EL (cell line): ENCODE data around the gene SLC2A4RG.

Experiments used
- DNase-seq: peaks from one replicate; pipeline ENCODE4 v3.0.0-alpha.2; 2016

SLC2A4RG gene

DNA sequence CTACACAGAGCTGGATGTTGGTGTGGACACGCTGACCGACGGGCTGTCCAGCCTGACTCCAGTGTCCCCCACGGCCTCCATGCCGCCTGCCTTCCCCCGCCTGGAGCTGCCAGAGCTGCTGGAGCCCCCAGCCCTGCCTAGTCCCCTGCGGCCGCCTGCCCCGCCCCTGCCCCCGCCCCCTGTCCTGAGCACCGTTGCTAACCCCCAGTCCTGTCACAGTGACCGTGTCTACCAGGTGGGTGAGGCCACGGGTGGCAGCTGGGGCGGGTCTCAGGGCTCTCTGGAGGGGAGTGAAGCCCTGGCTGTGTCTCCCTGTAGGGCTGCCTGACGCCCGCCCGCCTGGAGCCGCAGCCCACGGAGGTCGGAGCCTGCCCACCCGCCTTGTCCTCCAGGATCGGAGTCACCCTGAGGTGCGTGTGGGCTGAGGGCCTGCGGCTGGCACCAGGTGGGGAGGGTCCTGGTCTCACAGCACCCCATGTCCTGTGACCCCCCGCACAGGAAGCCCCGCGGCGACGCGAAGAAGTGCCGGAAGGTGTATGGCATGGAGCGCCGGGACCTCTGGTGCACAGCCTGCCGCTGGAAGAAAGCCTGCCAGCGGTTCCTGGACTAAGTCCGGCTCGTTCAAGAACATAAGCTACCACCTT is 2.9 kb downstream of the SLC2A4RG start:
- DNase-seq: no peak

DNA sequence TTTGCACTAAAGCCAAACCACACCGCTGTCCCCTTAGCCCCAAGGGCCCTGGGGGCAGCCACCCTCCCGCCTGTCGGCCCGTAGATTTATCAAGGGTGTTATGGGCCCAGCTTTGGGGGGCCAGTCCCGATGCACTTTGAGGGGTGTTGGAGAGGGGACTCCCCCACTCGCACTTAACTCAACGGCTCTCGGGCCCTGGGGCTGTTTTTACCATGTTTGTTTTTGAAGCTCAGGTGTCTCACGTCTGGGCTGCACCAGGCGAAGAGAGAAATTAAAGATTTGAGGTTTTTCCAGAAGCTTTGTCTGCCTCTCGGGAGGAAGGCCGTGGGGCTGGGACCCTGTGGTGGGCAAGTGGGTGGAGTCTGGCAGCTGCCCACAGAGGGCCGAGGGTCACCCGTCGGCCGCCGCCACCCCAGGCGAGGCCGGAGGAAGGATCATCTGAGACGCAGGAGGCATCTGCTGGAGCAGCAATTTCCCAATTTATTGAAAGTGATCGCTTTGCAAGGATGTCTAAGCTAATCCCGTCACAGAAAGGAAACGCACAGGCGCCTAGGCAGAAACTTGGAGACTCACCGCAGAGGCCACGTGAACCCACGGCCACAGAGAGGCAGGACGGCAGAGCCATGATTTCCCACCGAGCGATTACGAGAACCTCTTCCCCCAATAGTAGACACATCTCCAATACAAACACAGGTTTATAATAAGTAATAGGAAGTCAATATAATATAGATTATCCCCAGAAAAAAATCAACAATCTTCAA is 3.8 kb downstream of the SLC2A4RG start:
- no peak for DNase-seq

DNA sequence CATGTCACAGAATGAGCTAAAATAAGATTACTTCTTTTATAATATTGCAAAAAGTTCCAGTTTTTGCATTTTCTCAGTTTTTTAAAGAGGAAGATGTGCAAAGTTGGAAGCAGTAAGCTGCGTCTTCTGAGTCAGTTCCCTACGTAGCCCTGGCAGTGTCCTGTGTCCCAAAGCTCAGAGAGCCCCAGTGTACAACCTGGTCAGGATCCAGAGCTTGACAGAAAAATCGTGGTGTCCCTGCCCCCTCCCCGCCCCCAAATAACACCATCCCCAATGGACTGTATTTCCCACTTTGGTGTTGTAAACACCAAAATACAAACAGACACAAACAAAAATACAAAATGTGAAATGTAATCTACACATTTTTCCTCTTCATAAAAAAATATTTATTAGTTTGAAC is 4.6 kb downstream of the SLC2A4RG start:
- DNase-seq: no peak

DNA sequence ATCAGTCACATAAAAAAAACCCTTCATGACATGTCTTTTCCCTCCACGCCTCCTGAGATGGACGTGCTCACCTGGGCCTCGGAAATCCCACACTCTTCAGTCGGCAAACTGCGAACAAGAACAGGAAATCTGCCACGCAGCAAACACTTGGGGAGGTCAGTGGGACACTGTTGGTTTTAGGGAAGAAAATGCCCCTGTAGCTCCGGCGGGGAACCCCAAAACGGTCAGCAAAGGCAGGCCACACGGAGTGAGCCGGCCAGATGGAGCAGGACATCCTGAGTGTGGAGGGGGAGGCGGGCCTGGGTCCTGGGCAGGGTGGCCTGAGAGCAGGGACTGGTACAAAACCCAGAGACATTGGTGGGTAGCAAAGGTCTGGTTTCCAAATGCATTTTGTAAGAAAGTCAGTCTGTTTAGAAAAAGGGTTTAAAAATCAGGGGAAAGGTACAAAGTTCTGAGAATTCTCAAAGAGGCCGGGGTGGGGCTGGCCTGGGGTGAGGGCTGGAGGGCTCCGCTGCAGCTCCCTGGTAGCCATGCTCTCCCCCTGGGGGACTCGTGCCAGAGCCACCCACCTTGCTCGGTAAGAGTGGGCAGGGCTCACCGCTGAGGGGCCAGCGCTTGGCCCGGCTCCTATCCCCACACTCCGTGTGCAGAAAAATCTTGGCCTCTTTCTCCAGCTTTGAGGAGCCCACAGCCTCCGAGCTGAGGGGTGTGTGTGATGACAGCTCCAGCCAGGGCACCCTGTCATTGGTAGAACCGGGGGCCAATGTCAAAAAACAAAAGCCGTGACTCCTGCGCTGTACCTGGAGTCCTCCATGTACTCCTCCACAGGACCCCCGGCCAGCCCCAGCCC is 5.2 kb downstream of the SLC2A4RG start:
- DNase-seq: no peak

DNA sequence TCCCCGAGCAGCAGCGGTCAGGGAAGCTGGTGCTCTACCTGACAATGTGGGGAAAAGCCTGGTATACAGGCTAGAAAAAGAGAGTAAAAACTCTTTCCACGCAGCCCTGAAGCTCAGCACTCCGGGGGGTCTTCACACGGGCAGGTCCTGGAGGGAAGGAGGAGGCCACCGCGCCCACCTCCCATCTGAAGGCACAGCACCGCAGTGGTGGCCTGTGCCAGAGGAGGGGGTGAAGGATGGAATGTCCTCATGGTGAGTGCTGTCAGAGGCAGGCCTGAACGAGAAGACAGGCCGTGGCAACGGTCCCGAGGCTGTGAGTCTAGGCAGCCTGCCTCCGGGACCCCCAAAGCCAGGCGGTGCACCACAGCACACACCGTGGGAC is 5.8 kb downstream of the SLC2A4RG start:
- no peak for DNase-seq

DNA sequence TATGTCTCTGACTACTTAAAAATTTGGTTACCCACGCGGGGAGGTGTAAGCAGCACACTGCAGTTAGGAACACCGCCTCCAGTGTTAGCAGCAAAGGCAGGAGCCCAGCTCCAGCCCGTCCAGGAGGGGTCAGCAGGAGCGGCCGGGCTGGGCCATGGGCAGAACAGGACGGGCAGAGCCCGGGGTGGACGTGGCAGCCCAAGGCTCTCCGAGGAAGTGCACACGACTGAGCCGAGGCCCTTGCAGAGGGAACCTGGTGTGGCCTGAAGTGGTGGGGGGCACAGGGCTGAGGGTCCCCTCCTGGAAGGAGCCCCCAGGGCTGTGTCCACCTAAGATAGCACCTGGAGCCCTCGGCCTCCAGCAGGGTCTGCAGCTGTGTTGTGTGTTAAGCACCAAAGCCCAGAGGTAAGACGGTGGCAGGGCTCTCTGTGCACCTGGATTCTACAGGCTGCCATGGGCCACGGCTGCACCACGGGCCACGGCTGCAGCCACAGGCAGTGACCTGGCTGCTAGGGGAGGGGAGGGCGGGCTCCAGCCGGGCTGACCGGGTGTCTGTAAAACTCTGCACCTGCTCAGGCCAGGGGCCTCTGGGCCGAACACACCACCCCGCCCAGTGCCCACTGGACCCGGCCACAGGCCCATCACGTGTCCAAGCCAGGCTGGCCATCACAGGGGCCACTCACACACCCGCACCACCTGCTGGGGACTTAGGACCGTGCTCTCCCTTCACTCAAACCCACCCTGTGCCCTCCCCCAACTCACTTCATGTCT is 6.6 kb downstream of the SLC2A4RG start:
- DNase-seq: no peak

DNA sequence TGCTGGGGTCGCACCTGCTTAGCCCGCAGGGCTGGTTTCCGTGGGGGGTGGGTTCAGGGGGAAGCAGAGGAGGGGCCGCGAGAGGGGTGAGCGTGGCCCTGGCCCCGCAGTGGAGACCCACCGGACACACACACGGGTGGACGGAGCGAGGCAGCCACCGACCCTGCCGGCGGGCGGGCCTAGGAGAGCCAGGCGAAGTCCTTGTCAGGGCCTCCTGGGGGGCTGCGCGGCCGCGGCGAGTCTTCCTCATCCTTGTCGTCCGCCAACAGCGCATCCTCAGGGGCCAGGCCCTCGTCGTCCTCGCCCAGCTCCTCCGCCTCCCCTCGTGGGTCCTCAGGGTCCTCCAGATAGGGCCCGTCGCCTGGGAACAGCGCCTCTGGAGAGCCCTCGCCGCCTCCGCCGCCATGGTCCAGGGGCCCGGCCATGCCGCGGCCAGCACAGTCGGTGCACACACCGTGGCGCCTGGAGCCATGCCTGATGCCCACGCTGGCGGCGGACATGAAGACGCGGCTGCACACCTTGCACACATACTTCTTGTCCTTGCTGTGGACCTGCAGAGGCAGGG is 7.3 kb downstream of the SLC2A4RG start:
- DNase-seq: no peak

GRCh38 chr20:63747622-63748069 is 8.1 kb downstream of the SLC2A4RG start:
- no peak for DNase-seq

DNA sequence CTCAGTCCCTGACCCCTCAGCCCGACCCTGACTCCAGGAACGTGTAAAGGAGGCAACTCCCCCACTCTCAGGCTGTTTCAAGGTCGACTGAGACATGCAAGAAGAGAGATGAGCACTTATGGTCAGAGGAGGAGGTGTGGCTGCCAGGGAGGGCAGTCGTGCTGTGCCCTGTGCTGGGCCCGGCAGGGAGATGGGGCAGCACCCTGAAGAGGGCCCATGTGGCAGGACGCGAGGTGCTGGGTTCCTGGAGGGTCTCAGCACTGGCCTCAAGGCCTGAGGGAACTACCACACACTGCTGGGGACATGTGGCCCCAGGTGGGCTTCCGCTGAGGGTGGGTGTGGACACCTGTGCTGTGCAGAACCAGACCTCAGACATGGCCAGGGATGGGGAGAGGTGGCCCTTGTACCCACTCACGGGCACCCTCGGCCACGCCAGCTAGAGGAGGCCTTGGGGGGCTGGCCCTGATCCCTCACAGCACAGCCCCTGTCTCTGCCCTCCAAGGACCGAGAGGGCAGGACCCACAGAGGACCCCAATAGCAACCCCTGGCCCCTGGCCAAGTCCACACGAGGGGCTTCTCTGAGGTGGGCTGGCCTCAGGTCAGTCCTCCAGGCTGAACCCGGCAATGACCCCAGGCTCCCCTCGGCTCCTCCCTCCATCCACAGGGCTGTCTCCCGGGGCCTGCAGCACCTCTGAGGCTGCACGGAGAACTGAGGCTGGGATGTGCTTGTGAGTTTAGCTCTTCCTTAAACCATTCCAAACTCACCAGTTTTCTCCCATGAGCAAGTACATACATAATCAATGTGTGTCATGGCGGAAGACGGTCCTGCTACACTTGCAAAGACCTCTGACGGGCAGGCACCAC is 8.7 kb downstream of the SLC2A4RG start:
- DNase-seq: no peak

DNA sequence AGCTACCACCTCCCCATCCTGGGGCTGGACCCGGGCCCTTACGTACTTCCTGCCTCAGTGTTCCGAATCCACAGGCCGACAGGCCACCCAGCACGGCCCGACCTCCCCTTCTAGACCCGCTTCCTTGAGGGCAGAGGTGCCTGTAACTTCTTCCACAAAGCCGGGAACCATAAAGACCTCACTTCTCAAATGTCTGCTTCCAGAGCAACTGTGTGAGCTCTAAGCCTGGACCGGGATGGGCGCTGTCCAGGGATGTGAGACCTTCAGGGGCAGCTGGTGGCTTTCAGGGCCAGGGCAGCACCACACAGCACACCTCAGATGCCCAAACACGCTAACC is 9.3 kb downstream of the SLC2A4RG start:
- no peak for DNase-seq

GRCh38 chr20:63749597-63750508 is 10.3 kb downstream of the SLC2A4RG start:
- DNase-seq: no peak

DNA sequence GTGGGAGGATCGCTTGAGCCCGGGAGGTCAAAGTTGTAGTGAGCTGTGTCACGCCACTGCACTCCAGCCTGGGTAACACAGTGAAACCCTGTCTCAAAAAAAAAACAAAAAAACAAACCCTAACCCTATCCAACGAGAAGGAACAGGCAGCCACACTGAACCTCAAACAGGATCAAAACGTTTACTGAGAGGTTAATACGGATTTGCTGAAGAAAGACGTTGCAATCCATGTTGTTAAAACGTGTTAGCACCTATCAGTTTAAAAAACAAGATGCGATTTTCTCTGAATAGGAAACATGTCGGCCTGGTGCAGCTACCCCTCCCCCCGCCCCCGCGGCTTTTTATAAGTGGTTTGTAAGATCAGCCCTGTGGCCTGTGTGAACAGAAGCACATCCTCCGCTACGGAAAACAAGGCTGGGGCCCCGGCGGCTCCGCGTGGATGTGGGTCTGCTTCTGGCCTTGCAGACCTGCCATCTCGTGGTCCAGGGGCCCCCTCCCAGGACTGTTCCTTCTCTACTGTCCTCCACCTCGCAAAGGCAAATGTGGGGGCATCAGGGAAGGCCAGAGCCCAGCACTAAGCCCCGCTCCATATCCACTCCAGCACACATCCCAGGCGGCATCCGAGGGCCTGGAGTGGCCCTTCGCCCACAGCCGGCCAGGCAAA is 11.4 kb downstream of the SLC2A4RG start:
- DNase-seq: no peak

DNA sequence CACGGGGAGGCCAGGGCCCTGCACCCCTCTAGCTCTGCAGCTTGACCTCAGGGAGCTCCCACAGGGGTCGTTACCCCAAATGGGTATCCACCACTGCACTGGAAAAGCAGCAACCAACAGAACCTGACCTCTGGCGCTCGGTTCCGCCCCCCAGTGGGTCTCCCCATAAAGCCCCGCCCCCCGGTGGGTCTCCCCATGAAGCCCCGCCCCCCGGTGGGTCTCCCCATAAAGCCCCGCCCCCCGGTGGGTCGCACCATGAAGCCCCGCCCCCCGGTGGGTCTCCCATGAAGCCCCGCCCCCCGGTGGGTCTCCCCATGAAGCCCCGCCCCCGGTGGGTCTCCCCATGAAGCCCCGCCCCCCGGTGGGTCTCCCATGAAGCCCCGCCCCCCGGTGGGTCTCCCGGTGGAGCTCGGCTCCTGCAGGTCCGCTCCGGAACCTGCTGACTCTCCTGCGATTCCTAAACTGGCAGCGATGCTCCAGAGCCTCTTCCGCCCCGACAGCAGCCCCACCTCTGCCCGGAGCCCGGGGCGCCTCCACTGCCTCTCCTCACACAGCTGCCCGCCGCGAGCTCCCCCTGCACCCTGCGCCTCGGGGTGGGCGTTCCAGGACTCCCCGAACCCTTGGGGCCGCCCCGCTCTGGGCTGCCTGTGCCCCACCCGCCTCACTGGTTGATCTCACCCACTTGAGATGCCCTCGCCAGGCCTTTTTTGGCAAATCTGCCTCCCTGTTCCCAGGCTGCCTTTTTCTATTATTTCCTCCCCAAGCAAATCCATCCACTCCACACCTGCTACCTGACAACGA is 12.1 kb downstream of the SLC2A4RG start:
- no peak for DNase-seq

GRCh38 chr20:63752411-63753101 is 13.0 kb downstream of the SLC2A4RG start:
- no peak for DNase-seq

DNA sequence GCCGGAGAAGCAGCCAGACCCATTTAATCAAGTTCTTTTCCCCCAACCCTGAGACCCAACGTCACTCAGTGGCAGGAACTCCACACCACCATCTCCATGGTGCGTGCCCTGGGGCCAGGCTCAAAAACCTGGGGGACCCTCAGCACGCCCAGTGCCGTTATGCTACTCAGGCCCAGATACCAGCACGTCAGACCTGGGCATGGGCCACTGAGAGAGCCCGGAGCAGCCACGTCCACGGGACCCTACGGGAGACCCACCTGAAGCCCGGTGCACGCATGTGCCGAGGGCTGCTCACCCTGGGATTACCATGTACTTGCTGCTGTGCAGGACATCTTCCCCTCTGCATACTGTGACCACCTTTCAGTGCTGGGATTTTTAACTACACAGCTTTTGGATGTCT is 13.8 kb downstream of the SLC2A4RG start:
- DNase-seq: no peak

- DNase-seq: no peak
Measured at GRCh38 chr20:63754008-63754407, 14.4 kb downstream of the SLC2A4RG start.

DNA sequence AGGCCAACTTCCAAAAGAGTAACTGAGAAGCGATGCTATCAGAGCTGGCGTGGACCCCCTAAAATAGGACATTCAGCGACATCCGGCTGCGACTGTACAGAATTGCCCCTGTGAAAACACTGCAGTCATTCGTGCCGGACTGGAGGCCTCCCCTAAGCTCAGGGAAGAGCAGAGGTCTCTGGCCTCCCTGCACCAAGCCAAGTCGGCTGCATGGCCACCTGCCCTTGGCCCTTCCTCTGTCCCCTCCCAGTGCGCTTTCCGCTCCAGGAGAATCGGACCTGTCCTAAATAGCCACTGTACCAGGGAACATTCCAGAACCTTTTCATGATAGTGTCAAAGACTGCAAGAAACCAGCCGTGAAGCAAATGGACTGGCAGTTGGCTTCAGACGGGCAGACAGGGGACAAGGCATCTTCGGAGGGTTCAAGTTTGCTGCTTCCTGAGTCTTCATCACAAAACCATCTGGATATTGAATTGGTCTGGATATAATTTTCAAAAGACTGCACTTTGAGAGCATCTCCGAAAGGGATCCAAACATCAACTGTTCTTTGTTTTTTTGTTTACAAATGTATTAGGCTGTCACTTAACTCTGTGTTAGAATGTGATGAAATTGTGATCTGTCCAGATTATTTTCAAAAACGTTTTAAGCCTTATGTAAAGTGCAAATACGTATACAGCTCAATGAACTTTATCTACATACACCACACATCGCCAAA is 16.5 kb downstream of the SLC2A4RG start:
- DNase-seq: no peak

GRCh38 chr20:63756648-63756991 is 17.0 kb downstream of the SLC2A4RG start:
- no peak for DNase-seq
